Breast epithelium (tissue), 3 donors: ENCODE data around the gene HTR2A.

Source experiments
- CTCF ChIP-seq, 3 donors: fragments of 450-650 bp; IDR thresholded peaks; one replicate each; pipeline ENCODE4 v1.5.1; 2016 to 2017; ENCODE audit warnings: antibody characterized with exemption in 3 of 3, mild to moderate bottlenecking in 3 of 3, moderate library complexity in 3 of 3
- POLR2A ChIP-seq: fragments of 450-650 bp; IDR thresholded peaks from one replicate; pipeline ENCODE4 v1.6.1; 2016; ENCODE audit warnings: antibody characterized with exemption, mild to moderate bottlenecking, moderate library complexity
- POLR2AphosphoS5 ChIP-seq, 3 donors: sonication (generic); formaldehyde crosslinking; IDR thresholded peaks; one replicate each; pipeline ENCODE4 v1.6.1; 2017; ENCODE audit warnings: antibody characterized with exemption in 3 of 3

DNA sequence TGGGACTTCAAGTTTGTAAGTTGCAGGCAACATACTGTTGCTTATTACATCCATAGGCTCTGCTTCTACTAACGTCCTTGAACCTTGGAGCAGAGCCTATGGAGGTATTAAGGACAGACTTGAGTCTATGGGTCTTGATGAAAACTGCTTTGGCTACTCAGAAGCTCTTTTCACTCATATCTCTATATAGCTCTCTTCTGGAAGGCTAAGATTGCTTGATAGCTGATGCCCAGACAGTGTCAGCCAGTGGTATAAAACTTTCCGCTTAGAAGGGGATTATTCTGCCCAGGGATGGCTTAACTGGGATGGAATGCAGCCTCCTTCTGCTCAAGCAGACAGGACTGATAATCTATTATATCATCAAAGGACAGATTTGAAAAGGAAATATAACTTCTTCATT is 74.3 kb downstream of the HTR2A start:
- TF ChIP-seq CTCF (IDR thresholded peaks at IDR 0.05) (no peak), POLR2A (no peak), POLR2AphosphoS5 (IDR thresholded peaks at IDR 0.05) (no peak)
